GM21528 (cell line): Measurements from ENCODE around the gene CRK.

Experiments used
- ATAC-seq: cut with Tn5 transposase; IDR thresholded peaks from one replicate; pipeline ENCODE4 v1.9.1; 2021; ENCODE audit warnings: mild to moderate bottlenecking, moderate library complexity; ENCODE audit not compliant: unreplicated experiment, low FRiP score

CRK gene

DNA sequence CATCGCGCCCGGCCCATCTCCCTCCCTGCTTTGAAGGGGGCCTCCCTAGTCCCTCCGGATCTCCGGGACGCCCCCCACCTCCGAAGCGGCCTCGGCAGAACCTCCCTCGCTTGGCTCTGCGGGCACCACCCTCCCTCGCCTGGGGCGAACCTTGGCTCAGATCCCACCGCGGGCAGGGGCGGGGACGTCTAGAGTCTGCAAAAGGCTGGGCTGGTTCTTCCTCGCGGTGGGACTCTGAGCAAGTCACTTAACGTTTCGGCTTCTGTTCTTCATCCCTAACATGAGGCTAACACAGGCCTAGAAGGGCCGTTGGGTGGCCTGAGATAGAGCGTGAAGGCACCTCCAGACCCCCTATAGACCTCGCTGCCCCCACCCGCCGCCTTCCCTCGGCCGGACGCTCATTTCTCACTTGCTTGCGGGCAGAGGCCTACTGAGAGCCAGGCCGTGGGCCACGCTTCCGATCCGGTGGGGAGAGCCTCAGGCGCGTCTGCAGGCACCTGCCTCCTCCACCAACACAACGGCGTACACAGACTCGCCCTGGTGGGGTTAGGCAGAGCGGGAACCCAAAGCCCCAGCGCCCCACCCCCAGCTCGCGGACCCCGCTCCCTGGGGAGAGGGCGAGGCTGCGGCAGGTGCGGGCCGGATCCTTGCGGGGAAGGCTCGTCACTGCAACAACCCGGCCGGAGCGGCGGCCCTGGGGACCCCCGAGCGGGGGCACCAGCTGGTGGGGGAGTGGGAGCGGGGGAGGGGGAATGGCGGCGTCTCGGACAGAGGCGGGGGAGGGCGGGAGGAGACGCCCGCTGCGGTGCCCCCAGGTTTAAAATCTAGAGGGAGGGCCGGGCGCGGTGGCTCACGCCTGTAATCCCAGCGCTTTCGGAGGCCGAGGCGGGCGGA is 31.0 kb upstream of the CRK start:
- no peak for ATAC-seq

DNA sequence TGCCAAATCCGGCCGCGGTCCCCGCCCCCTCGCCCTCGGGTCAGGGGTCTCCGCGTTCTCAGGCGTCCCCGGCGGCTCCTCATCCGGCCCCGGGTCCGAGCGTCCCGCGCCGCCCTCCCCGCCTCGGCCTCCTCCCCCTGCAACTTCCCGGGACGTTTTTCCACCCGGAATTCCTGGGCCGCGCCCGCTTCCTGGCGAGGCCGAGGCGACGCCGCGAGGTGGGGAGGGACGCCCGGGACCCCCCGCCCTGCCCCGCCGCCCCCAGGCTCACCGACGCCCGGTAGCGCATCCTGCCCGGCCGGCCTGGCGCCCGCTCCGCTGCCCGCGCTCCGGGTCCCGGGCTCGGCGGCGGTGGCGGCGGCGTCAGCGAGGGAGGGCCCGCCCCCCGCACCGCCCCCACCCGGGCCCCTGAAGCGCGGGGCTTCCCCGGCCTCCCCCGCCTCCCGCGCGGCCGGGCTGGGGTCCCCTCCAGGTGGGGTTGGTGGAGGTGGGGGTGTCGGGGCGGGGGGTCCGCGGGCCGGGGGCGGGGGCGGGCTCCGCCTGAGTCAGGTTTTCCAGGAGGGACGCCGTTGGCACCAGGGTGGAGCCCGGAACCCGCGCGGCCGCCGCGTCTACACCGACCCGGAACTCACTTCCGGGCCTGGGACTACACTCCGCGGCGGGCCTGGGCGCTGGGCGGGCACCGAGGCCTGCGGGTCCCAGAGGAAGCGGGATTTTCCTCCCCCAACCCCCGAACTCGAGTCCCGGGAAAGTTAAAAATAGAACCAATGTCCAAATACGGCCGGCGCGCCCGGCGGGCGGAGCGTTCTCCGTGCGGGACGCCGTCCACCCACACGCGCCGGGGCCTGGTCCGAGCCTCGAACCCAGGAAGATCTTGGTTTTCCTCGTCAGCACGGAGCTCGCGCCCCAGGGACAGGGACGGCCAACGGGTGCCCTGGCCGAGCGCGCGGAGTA is 29.7 kb upstream of the CRK start:
- ATAC-seq: no peak

DNA sequence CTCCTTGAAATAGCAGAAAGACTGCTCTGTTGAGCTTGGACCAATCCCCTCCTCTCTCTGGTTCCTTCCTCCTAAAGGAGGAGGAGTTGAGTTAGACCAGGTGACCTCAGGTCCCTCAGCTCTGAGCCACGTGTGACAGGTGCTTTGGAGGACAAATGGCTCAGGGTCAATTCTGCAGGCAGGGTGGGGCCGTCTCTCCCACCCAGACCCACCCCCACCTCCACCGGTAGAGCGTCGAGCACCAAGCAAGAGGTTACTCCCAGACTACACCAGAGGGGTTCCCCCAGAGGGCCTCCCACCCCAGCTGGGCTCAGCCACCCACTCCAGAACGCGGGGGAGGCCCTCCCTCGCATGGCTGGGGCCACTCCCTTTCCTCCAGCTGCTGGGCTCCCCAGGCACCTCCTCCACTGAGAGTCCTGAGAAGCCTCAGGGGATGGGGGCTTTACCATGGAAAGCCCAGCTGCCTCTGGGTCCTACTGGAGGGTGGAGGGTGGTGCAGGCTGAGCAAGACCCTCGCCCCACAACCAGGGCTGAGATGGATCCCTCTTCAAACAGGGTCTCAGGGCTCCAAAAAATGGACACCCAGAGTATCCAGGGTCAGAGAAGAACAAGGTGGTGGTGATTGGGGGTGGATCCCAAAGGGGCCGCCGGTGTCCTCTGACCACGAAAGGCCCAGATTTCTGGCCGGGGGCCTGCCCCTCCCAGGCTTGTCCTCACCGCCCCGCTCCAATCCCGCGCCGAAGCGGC is 28.8 kb upstream of the CRK start:
- no peak for ATAC-seq

DNA sequence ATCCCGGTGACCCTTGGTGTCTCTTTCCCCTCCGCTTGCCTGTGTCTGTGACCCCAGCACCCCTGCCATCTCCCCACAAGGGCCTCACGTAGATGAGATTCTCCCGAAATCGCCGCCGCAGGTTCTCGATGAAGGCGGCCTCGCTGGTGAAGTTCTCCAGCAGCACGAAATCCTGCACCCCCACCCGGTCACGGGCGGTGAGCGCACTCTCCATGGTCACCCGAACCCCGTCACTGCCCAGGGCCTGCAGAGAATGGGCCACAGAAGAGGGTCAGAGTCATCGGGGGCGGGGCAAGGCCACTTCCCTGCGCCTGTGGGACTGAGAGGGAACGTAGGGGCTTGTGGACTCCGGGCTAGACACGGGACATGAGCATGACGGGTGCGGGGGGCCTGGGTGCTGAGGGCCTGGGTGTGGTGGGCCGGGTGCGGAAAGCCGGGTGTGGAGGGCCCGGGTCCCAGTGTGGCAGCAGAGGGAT is 28.1 kb upstream of the CRK start:
- no peak for ATAC-seq

DNA sequence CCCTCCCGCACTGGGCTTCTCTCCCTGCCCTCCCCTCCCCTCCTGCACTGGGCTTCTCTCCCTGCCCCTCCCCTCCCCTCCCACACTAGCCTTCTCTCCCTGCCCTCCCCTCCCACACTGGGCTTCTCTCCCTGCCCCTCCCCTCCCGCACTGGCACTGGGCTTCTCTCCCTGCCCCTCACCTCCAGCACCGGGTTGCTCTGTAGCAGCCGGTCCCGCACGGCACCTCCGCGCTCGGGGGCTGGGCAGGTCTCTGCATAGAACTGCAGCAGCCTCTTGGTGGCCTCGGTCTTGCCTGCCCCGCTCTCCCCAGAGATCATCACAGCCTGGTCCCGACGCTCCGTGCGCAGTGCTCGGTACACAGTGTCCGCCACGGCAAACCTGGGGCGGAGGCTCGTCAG is 26.6 kb upstream of the CRK start:
- no peak for ATAC-seq

DNA sequence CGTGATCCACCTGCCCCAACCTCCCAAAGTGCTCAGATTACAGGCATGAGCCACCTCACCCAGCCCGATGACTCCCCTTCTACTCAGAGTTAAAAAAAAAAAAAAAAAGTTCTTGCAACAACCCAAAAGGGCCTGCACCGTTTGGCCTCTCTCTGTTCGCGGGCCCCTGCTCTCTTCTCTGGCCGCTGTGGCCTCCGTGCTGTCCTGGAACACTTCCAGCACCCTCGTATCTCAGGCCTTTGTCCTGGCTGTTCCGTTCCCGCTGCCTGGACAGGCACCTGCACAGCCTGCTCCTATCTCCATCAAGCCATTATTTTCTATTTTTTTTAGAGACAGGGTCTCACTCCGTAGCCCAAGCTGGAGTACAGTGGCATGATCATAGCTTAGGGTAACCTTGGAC is 25.7 kb upstream of the CRK start:
- ATAC-seq: no peak

DNA sequence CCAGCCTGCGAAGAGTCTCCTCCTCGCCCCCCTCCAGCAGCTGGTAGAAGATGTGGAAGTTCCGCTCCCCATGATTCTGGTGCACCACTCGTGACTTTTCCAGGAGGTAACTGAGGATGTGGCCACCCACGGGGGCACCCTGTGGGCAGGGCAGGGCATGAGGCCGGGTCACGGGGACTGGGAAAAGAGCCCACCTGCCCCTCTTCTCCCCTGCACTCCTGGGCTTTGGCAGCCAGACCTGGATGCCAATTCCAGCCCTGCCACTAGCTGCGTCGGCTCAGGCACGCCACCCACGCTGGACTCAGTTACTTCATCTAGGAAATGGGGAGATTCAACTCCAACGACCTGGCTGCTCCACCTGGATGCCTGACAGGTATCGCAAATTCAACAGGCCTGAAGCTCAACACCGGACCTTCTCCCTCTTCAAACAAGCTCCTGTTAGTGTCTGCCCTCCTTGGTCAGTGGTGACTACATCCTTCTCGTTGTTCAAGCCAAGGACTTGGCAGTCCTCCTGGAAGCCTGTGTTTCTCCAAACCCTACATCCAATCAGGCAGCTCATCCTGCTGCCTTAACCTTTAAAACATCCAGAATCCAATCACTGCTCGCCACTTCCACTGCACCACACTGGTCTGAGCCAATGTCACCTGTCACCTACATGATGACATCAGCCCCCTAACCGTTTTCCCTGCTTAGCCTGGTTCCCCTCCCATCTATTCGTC is 24.9 kb upstream of the CRK start:
- ATAC-seq: no peak

DNA sequence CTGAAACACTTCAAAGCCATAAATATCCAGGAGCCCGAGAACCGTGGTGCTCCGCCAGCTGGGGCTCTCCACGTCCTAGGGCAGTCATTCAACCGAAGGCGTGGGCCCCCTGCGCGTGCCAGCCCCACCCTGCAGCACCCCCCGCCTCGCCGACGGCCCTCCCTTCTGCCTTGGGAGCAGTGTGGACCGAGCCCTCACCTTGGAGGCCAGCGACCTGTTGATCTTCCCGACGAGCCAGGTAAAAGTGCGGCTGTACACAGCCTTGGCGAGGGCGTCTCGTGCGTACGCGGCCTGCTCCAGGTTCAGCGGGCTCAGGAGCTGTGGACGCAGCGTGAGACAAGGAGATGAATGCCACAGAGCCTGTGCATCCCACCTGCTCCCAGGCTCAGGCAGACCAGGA is 22.4 kb upstream of the CRK start:
- ATAC-seq: no peak

- no peak for ATAC-seq
These were observed 19.4 kb upstream of the CRK start for GRCh38 chr17:1475321-1475854.

- ATAC-seq: no peak
These were observed 18.6 kb upstream of the CRK start for GRCh38 chr17:1474402-1475189.

DNA sequence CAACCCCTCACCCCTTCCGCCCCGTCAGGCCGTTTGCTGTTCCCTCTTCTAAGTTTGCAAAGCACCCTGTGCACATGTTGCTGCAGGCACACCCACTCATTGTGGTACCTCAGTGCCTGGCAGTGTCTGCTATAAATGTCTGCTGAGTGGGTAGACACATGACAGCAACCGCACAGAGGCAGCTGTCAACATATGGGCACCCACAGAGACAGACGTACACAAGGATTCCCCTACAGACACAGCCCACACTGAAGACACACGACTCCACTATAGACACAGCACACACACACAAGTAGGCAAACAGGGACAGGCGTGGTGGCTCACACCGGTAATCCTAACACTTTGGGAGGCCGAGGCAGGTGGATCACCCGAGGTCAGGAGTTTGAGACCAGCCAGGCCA is 17.8 kb upstream of the CRK start:
- no peak for ATAC-seq

DNA sequence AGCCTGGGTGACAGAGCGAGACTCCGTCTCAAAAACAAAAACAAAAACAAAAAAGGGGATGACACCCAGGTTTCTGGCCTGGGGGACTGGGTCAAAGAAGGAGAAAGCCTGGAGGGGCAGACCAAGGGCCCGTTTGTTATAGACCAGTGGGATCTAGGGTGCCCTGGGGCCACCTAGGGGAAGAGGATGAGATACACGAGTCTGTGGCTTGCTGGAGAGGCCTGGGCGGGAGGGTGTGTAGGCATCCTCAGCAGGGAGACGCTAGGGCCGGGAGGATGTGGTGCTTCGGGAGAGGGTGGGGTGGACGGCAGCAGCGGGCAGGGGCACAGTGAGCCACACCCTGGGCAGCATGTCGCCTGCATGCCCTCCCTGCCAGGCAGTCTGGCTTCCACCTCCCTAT is 17.1 kb upstream of the CRK start:
- no peak for ATAC-seq

- no peak for ATAC-seq
These were observed 16.1 kb upstream of the CRK start for GRCh38 chr17:1471911-1472821.

DNA sequence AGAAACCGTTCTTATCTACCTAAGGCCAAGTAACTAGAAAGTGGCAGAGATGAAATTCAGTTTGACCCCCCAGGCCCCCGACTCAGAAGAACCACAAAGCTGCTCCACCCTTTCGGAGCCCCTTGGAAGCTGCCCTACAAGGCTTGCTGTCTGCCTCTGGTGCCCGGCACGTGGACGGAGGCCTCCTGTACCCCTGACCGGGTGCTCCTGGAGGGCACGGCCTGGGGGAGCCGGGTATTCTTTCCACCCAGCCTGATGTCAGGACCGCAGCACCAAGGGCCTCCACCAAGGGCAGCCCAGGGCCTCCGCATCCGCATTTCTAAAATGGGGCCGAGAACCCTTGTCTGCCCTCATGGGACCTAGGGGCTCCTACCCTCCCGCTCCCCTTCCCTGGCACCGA is 15.5 kb upstream of the CRK start:
- no peak for ATAC-seq

- ATAC-seq: no peak
These were observed 14.9 kb upstream of the CRK start for GRCh38 chr17:1470755-1471462.

DNA sequence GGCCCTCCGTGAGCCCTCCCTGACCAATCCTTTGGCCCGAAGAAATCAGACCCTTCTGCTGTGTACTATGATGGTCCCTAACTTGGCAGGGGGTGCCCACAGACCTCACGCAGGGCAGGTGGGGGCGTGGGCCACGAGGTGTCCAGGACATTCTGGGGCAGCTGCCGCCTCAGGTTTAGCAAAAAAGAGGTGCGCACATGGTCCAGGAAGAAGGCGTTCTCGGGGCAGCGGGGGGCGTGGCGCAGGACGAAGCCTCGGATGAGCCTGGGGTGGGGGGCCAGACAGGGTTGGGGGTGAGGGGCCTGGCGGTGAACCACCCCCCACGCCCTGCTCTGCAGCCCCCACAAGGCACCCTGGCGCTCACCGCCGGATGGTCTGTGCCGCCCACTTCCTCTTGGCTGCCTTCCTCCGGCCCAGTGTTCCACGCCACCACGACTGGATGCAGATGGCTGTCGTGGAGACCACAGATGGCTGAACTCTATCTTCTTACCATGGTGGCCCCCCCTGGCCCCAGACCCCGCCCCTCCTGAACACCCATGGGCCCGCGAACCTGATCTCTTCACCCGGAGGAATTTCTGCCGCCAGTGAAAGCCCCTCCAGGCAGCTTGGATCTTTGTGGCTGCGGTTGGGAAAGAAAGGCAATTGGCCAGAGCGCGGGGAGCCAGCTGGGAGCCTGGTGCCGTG is 14.2 kb upstream of the CRK start:
- no peak for ATAC-seq
